Ishikawa (cell line): Measurements from ENCODE around the gene ASTN2.

Source experiments
- EGR1 ChIP-seq: IDR thresholded peaks from 2 replicates; pipeline ENCODE4 v1.6.1; 2012
- EP300 ChIP-seq: IDR thresholded peaks from 2 replicates; pipeline ENCODE4 v1.6.1; 2012; ENCODE audit warnings: borderline replicate concordance
- NFIC ChIP-seq: IDR thresholded peaks from 2 replicates; pipeline ENCODE4 v1.6.1; 2012
- REST ChIP-seq: IDR thresholded peaks from 2 replicates; pipeline ENCODE4 v1.6.1; 2012; ENCODE audit warnings: low read depth, mild to moderate bottlenecking
- TAF1 ChIP-seq: IDR thresholded peaks from 2 replicates; pipeline ENCODE4 v1.6.1; 2012; ENCODE audit warnings: low read depth, mild to moderate bottlenecking
- TEAD4 ChIP-seq: IDR thresholded peaks from 2 replicates; pipeline ENCODE4 v1.6.1; 2012
- YY1 ChIP-seq: IDR thresholded peaks from 2 replicates; pipeline ENCODE4 v1.6.1; 2012; ENCODE audit warnings: low read depth
- ZBTB7A ChIP-seq: IDR thresholded peaks from 2 replicates; pipeline ENCODE4 v1.6.1; 2012; ENCODE audit warnings: low read depth

- no peak for TF ChIP-seq NFIC
- no peak for TF ChIP-seq TAF1
- TF ChIP-seq ZBTB7A: no peak
- TF ChIP-seq EP300: no peak
- TF ChIP-seq YY1: no peak
- TF ChIP-seq EGR1: no peak
- TF ChIP-seq REST: no peak
- no peak for TF ChIP-seq TEAD4
These were observed 164.1 kb downstream of the ASTN2 start for GRCh38 chr9:117250610-117251215.
